HCT116 (cell line): ENCODE data around the gene HASPIN. TPM values are rescaled to one million over a fixed set of nuclear protein-coding genes. Genes with fewer than 3 reads are reported as not detected.
A peak's percentile ranks its signal among the peaks of the same experiment; 100 is the strongest.

Experiments
- ATAC-seq: fragments of 200-7000 bp; cut with Tn5 transposase; 2 replicates; pipeline ENCODE4 v1.9.1; 2020; ENCODE audit warnings: mild to moderate bottlenecking, moderate library complexity
- BruUV-seq: library from RNA; stranded (reverse); fragments of 400-500 nt; replicated peaks from 2 replicates; lab custom pipeline; 2021; lab: Mats Ljungman, UMichigan
- CTCF ChIA-PET: fragments of 300-600 bp; sonication (Branson Sonifier 250); formaldehyde crosslinking; loops from one replicate; lab custom pipeline; 2021; ENCODE audit warnings: antibody characterized with exemption; lab: Charles Lee
- POLR2A ChIA-PET: fragments of 300-600, 350-600 bp; sonication (Branson Sonifier 250); formaldehyde crosslinking; loops from one replicate; lab custom pipeline; 2021; ENCODE audit warnings: antibody characterized with exemption; lab: Charles Lee
- RAD21 ChIA-PET, 2 experiments: fragments of 300-600 bp; sonication (Branson Sonifier 250); formaldehyde crosslinking; loops; one replicate each; lab custom pipeline; 2023; ENCODE audit warnings: low total read pairs in 2 of 2; ENCODE audit not compliant: uncharacterized antibody in 2 of 2, unreplicated experiment in 2 of 2, low non-redundant PET in 1 of 2; lab: Charles Lee
- DNase-seq: peaks from one replicate; pipeline ENCODE4 v3.0.0-alpha.2; 2010; ENCODE audit warnings: low read depth, low spot score
- H2AFZ ChIP-seq: fragments of 200-600 bp; shearing (Covaris generic), sonication (generic); 2 replicates; pipeline ENCODE4 v1.6.1; 2017; ENCODE audit warnings: low read depth, mixed run types, mixed read lengths, antibody characterized with exemption, low read length; ENCODE audit not compliant: poor library complexity, severe bottlenecking
- H3K27ac ChIP-seq: 2 replicates; pipeline ENCODE4 v1.5.1; 2012; ENCODE audit warnings: low read depth, low read length
- H3K27me3 ChIP-seq: fragments of 200-600 bp; sonication (generic); 2 replicates; pipeline ENCODE4 v1.6.1; 2016; ENCODE audit warnings: mixed run types, low read length, mixed read lengths; ENCODE audit not compliant: insufficient read depth
- H3K36me3 ChIP-seq, 2 experiments: fragments of 200-500 bp in 1 of 2; fragments of 200-600 bp in 1 of 2; sonication (Bioruptor generic) in 1 of 2; sonication (generic) in 1 of 2; 2 replicates each; pipeline versions ENCODE4 v1.5.1 to v1.6.1; 2014 to 2016; ENCODE audit warnings: low read length in 2 of 2, inconsistent platforms in 1 of 2, mixed read lengths in 1 of 2, mixed run types in 1 of 2; ENCODE audit not compliant: insufficient read depth in 2 of 2, control insufficient read depth in 1 of 2
- H3K4me1 ChIP-seq, 2 experiments: fragments of 200-600 bp in 1 of 2; sonication (generic) in 1 of 2; 2 replicates each; pipeline versions ENCODE4 v1.5.1 to v1.6.1; 2012 to 2017; ENCODE audit warnings: low read length in 2 of 2, inconsistent platforms in 1 of 2, mild to moderate bottlenecking in 1 of 2, mixed read lengths in 1 of 2, mixed run types in 1 of 2, moderate library complexity in 1 of 2; ENCODE audit not compliant: insufficient read depth in 2 of 2, control insufficient read depth in 1 of 2
- H3K4me2 ChIP-seq: fragments of 200-600 bp; sonication (generic); 2 replicates; pipeline ENCODE4 v1.6.1; 2017; ENCODE audit warnings: mixed run types, low read length, mixed read lengths
- H3K4me3 ChIP-seq, 2 experiments: fragments of 200-600 bp in 1 of 2; sonication (generic) in 1 of 2; replicated peaks in 1 of 2; 2 replicates each; pipeline ENCODE4 v1.5.1; 2011 to 2016; ENCODE audit warnings: low read length in 2 of 2, control low read depth in 1 of 2, low read depth in 1 of 2, mild to moderate bottlenecking in 1 of 2, mixed read lengths in 1 of 2, mixed run types in 1 of 2
- H3K79me2 ChIP-seq: fragments of 200-600 bp; sonication (generic); 2 replicates; pipeline ENCODE4 v1.6.1; 2017; ENCODE audit warnings: mild to moderate bottlenecking, mixed run types, low read length, moderate library complexity, mixed read lengths; ENCODE audit not compliant: insufficient read depth
- H3K9ac ChIP-seq: fragments of 200-600 bp; sonication (generic); 2 replicates; pipeline ENCODE4 v1.6.1; 2016; ENCODE audit warnings: low read length, mixed read lengths
- H3K9me2 ChIP-seq: fragments of 200-600 bp; sonication (generic), shearing (Covaris generic); 2 replicates; pipeline ENCODE4 v1.6.1; 2017; ENCODE audit warnings: mixed run types, mild to moderate bottlenecking, moderate library complexity; ENCODE audit not compliant: insufficient read depth
- H3K9me3 ChIP-seq, 2 experiments: fragments of 200-500 bp in 1 of 2; fragments of 200-600 bp in 1 of 2; sonication (Bioruptor generic) in 1 of 2; sonication (generic) in 1 of 2; 2 replicates each; pipeline ENCODE4 v1.6.1; 2014 to 2017; ENCODE audit warnings: low read length in 2 of 2, mixed read lengths in 2 of 2, inconsistent platforms in 1 of 2, low read depth in 1 of 2, mild to moderate bottlenecking in 1 of 2, mixed run types in 1 of 2, moderate library complexity in 1 of 2; ENCODE audit not compliant: control insufficient read depth in 1 of 2, insufficient read depth in 1 of 2
- H4K20me1 ChIP-seq: fragments of 200-600 bp; sonication (generic), shearing (Covaris generic); 2 replicates; pipeline ENCODE4 v1.6.1; 2017; ENCODE audit warnings: mixed run types, mild to moderate bottlenecking, moderate library complexity; ENCODE audit not compliant: insufficient read depth
- CBX3 ChIP-seq: IDR thresholded peaks from 2 replicates; pipeline ENCODE4 v1.6.1; 2012; ENCODE audit warnings: low read depth
- EGR1 ChIP-seq: IDR thresholded peaks from 2 replicates; pipeline ENCODE4 v1.6.1; 2012; ENCODE audit warnings: low read depth
- EZH2 ChIP-seq: fragments of 200-600 bp; sonication (generic); IDR thresholded peaks from 2 replicates; pipeline ENCODE4 v1.6.1; 2017; ENCODE audit warnings: antibody characterized with exemption, mixed run types
- EZH2phosphoT487 ChIP-seq: fragments of 200-600 bp; IDR thresholded peaks from 2 replicates; pipeline ENCODE4 v1.6.1; 2018; ENCODE audit warnings: antibody characterized with exemption, borderline replicate concordance
- FOSL1 ChIP-seq: IDR thresholded peaks from 2 replicates; pipeline ENCODE4 v1.6.1; 2012; ENCODE audit warnings: low read depth
- JUND ChIP-seq: IDR thresholded peaks from 2 replicates; pipeline ENCODE4 v1.6.1; 2012
- POLR2A ChIP-seq: IDR thresholded peaks from 2 replicates; pipeline ENCODE4 v1.7.0; 2011; ENCODE audit warnings: borderline replicate concordance; ENCODE audit not compliant: insufficient read depth, insufficient read length; ENCODE audit errors: extremely low read depth
- POLR2AphosphoS5 ChIP-seq: IDR thresholded peaks from 2 replicates; pipeline ENCODE4 v1.6.1; 2011; ENCODE audit warnings: mild to moderate bottlenecking, low read depth, low read length, moderate library complexity
- RAD21 ChIP-seq: IDR thresholded peaks from 2 replicates; pipeline ENCODE4 v1.6.1; 2012; ENCODE audit warnings: low read depth, mild to moderate bottlenecking
- SP1 ChIP-seq: IDR thresholded peaks from 2 replicates; pipeline ENCODE4 v1.6.1; 2012; ENCODE audit warnings: low read depth
- SRF ChIP-seq: IDR thresholded peaks from 2 replicates; pipeline ENCODE4 v1.6.1; 2012; ENCODE audit warnings: low read depth
- ZNF274 ChIP-seq: fragments of 200-500 bp; sonication (Bioruptor generic); IDR thresholded peaks from 2 replicates; pipeline ENCODE4 v1.6.1; 2014; ENCODE audit warnings: mild to moderate bottlenecking, low read depth, low read length, inconsistent platforms
- intact Hi-C: fragments of 100-400 bp; cut with micrococcal nuclease; formaldehyde crosslinking; loops from 2 replicates; pipeline ENCODE4 v1.10.0; 2022
- total RNA-seq: library from RNA; stranded (reverse); gene quantifications from one replicate; pipeline ENCODE4 v1.2.1, GENCODE V29; 2021; ENCODE audit not compliant: unreplicated experiment
- TF ChIP-seq, protein P1 (sequence below), 3 experiments: fragments of 200-600 bp in 1 of 3; sonication (generic) in 1 of 3; IDR thresholded peaks in 2 of 3; conservative IDR thresholded peaks in 1 of 3; 2 replicates each; pipeline ENCODE4 v1.5.1; 2012 to 2017; ENCODE audit warnings: low read depth in 2 of 3, low read length in 2 of 3, antibody characterized with exemption in 1 of 3, borderline replicate concordance in 1 of 3, control low read depth in 1 of 3, mild to moderate bottlenecking in 1 of 3, mixed read lengths in 1 of 3, mixed run types in 1 of 3, moderate library complexity in 1 of 3; ENCODE audit not compliant: insufficient read depth in 1 of 3
- TF ChIP-seq, protein P2 (sequence below): IDR thresholded peaks from 2 replicates; pipeline ENCODE4 v1.6.1; 2012
- TF ChIP-seq, protein P3 (sequence below): IDR thresholded peaks from 2 replicates; pipeline ENCODE4 v1.6.1; 2012

Gene HASPIN
- total RNA-seq, 1 experiment from 2014 or later: 19.6 TPM

DNA sequence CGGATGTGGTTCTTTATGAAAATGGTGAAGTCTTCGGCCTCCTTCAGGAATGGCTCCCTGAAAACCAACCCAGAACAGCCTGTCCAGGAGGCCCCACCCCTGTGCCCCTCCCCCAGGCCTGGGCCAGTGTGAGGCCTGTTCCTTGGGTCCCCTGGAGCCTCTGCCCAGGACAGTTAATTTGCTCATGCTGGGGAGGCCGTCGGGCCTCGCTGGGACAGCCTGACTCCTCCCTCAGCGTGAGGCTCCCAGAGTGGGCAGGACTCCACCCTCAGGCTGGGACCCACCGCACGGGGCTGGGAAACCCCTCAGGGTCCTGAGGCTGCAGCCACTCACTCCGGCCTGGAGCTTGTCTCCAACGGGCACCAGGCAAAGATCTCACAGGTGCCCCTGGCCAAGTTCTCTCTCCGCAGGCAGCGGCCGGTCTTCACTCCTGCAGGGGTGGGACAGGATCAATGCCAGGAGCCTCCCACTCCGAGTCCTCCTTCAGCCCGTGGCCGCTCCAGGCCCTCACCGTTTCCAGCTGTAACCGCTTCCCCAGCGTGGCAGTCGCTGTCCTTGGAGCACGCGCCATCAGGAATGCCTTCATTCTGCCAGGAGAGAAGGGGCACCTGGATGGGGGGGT, 33.5 kb upstream of the HASPIN start:
- peak; percentile 48 for ATAC-seq

More for the DNA sequence above, 33.5 kb upstream of the HASPIN start:
- Histone ChIP-seq H3K4me2 (no peak overlapping the region), H3K27me3 (no peaks in the 10 kb centered on the region)
- intact Hi-C loops: no loop called here
- RAD21 ChIA-PET: no interaction called here
- TF ChIP-seq JUND (no peak), CBX3 (no peak), ZNF274 (no peak), POLR2AphosphoS5 (no peak), POLR2A (no peak), EZH2phosphoT487 (no peak), RAD21 (no peak), SP1 (no peak), EGR1 (no peak), FOSL1 (no peak), SRF (no peak), EZH2 (no peak)
- TF ChIP-seq, protein P1, sequence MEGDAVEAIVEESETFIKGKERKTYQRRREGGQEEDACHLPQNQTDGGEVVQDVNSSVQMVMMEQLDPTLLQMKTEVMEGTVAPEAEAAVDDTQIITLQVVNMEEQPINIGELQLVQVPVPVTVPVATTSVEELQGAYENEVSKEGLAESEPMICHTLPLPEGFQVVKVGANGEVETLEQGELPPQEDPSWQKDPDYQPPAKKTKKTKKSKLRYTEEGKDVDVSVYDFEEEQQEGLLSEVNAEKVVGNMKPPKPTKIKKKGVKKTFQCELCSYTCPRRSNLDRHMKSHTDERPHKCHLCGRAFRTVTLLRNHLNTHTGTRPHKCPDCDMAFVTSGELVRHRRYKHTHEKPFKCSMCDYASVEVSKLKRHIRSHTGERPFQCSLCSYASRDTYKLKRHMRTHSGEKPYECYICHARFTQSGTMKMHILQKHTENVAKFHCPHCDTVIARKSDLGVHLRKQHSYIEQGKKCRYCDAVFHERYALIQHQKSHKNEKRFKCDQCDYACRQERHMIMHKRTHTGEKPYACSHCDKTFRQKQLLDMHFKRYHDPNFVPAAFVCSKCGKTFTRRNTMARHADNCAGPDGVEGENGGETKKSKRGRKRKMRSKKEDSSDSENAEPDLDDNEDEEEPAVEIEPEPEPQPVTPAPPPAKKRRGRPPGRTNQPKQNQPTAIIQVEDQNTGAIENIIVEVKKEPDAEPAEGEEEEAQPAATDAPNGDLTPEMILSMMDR (IDR thresholded peaks at IDR 0.05 in 2 of 3, conservative IDR thresholded peaks at IDR 0.05 in 1 of 3; ENCODE audit: borderline replicate concordance in 1 of 3, insufficient read depth in 1 of 3, low read depth in 2 of 3, low read length in 2 of 3): no peak
- TF ChIP-seq, protein P2, sequence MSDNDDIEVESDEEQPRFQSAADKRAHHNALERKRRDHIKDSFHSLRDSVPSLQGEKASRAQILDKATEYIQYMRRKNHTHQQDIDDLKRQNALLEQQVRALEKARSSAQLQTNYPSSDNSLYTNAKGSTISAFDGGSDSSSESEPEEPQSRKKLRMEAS: no peak
- TF ChIP-seq, protein P3, sequence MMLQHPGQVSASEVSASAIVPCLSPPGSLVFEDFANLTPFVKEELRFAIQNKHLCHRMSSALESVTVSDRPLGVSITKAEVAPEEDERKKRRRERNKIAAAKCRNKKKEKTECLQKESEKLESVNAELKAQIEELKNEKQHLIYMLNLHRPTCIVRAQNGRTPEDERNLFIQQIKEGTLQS: no peak
- TF ChIP-seq, all 23 proteins: peak for 0
- no peaks in the 10 kb centered on the region for H3K9me3 ChIP-seq
- H2AFZ ChIP-seq: no peak overlapping the region
- H3K27ac ChIP-seq: no peak overlapping the region
- H3K4me3 ChIP-seq: no peak overlapping the region
- H3K9me2 ChIP-seq: no peaks in the 10 kb centered on the region
- H4K20me1 ChIP-seq: no peaks in the 10 kb centered on the region
- ChIA-PET CTCF (interaction anchor here (1.8 kb wide), 1 partner anchor 87 kb away, joined by 7 read pairs; no protein-coding TSS in a partner anchor), POLR2A (no interaction called here)
- peaks cover 0 to 9% of the 10 kb centered on the region in 2 experiments; a peak in 2 of 4 replicates for H3K4me1 ChIP-seq
- no peak overlapping the region for H3K9ac ChIP-seq
- H3K79me2 ChIP-seq: no peaks in the 10 kb centered on the region
- no peaks in the 10 kb centered on the region for H3K36me3 ChIP-seq
- no TSS peak for BruUV-seq
- no peak for DNase-seq
